Upper lobe of right lung (tissue), 1 donor: Measurements from ENCODE around the gene ZMYND12. TPM values are rescaled to one million over a fixed set of nuclear protein-coding genes. Genes with fewer than 3 reads are reported as not detected.

Source experiments
- ATAC-seq: fragments of 200-7000 bp; cut with Tn5 transposase; one replicate; pipeline ENCODE4 v1.9.1; 2020; ENCODE audit warnings: mild to moderate bottlenecking, moderate library complexity
- DNase-seq: peaks from one replicate; pipeline ENCODE4 v3.0.0-alpha.2; 2020
- H3K27ac ChIP-seq: fragments of 200-600 bp; one replicate; pipeline ENCODE4 v1.8.0; 2022
- H3K27me3 ChIP-seq: fragments of 200-600 bp; one replicate; pipeline ENCODE4 v1.8.0; 2022; ENCODE audit warnings: mild to moderate bottlenecking
- H3K36me3 ChIP-seq: fragments of 200-600 bp; one replicate; pipeline ENCODE4 v1.8.0; 2022
- H3K4me1 ChIP-seq: fragments of 200-600 bp; one replicate; pipeline ENCODE4 v1.8.0; 2022
- H3K4me3 ChIP-seq: fragments of 200-600 bp; one replicate; pipeline ENCODE4 v1.8.0; 2022; ENCODE audit warnings: mild to moderate bottlenecking
- H3K9me3 ChIP-seq: fragments of 200-600 bp; one replicate; pipeline ENCODE4 v1.8.0; 2022
- intact Hi-C: fragments of 100-400 bp; cut with DNase I; formaldehyde crosslinking; loops from one replicate; pipeline ENCODE4 v1.11.0; 2022
- total RNA-seq: library from RNA; stranded (reverse); fragmentation: NEBNext Ultra II Directional; extraction: Animal tissue kit (Norgen Biotek cat#: 25700); gene quantifications from one replicate; pipeline ENCODE4 v1.2.1, GENCODE V29; 2021
- TF ChIP-seq, protein P1 (sequence below): fragments of 200-600 bp; IDR thresholded peaks from one replicate; pipeline ENCODE4 v1.8.0; 2022; ENCODE audit warnings: antibody characterized with exemption
- donor health status: DM: no; HTN: yes; CAD: no; lungs with severe emphysema.

Gene ZMYND12
- total RNA-seq, 1 donor from 2014 or later: 1.9 TPM

DNA sequence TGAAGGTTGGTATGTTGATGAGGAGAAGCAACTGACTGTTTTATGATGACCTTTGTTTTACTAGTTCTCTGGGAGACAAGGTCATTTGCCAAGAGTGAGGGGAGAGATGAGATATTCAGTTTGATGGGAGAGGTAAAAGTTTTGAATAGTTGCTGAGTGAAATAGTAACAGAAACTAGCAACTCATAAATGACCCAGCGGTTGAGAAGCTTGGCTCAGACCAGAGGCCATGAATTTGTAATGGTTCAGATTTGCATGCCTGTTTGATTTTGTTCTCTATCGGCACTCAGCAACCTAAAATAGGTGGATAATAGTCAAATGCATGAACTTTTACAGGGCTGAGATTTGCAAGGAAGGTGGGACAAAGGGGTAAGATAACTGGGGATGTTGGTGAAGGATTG, 13.9 kb upstream of the ZMYND12 start:
- no peak overlapping the region for H3K27ac ChIP-seq
- H3K27me3 ChIP-seq: no peaks in the 10 kb centered on the region
- intact Hi-C loops: no loop called here
- no peaks in the 10 kb centered on the region for H3K36me3 ChIP-seq
- TF ChIP-seq, protein P1, sequence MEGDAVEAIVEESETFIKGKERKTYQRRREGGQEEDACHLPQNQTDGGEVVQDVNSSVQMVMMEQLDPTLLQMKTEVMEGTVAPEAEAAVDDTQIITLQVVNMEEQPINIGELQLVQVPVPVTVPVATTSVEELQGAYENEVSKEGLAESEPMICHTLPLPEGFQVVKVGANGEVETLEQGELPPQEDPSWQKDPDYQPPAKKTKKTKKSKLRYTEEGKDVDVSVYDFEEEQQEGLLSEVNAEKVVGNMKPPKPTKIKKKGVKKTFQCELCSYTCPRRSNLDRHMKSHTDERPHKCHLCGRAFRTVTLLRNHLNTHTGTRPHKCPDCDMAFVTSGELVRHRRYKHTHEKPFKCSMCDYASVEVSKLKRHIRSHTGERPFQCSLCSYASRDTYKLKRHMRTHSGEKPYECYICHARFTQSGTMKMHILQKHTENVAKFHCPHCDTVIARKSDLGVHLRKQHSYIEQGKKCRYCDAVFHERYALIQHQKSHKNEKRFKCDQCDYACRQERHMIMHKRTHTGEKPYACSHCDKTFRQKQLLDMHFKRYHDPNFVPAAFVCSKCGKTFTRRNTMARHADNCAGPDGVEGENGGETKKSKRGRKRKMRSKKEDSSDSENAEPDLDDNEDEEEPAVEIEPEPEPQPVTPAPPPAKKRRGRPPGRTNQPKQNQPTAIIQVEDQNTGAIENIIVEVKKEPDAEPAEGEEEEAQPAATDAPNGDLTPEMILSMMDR: no peak
- no peaks in the 10 kb centered on the region for H3K4me1 ChIP-seq
- DNase-seq (no peak), ATAC-seq (no peak)
- no peak overlapping the region for H3K4me3 ChIP-seq
- no peaks in the 10 kb centered on the region for H3K9me3 ChIP-seq

DNA sequence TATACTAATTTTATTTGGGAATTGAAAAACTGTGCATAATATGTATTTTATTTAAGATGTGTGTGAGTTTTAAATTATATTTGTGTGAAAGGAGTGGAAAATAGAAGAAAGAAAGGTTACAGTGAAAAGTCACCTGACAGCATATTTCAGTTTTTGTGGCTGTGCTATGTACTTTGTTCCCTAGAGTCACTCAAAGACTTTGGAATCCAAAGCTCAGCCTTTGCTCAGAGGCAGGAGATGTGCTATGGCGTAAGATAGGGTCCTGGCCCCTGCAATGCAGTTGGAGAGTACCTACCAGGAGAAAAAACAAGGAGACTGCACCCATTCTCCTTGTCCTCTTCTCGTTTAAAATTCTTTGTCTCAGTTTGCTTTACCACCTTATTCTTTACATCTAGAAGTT, 10.2 kb upstream of the ZMYND12 start:
- H3K27ac ChIP-seq: no peak overlapping the region
- H3K9me3 ChIP-seq: no peaks in the 10 kb centered on the region
- intact Hi-C loops: no loop called here
- no peak for ATAC-seq
- H3K4me3 ChIP-seq: no peak overlapping the region
- H3K4me1 ChIP-seq: peaks cover 15% of the 10 kb centered on the region
- TF ChIP-seq, protein P1: no peak
- peaks cover 3% of the 10 kb centered on the region for H3K36me3 ChIP-seq
- H3K27me3 ChIP-seq: no peaks in the 10 kb centered on the region
- DNase-seq: no peak

DNA sequence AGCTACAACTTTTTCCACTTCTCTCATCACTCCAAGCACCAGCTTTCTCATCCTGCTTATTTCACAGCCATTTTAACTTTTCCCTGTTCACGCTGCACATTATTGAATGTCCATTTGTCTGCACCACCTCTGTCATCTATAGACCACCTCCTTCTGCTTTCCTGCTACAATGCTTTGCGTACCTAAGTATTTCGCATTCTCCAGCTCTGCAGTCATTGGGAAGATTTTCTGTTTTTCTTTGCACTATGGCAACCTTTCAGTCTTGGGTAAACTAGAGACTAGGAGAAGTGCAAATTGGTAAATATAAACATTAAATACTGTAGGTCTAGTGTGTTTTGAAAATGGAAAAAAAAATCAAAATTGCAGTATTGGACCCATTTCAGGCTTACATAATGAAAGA, 8.1 kb upstream of the ZMYND12 start:
- intact Hi-C loops: no loop called here
- ATAC-seq: no peak

DNA sequence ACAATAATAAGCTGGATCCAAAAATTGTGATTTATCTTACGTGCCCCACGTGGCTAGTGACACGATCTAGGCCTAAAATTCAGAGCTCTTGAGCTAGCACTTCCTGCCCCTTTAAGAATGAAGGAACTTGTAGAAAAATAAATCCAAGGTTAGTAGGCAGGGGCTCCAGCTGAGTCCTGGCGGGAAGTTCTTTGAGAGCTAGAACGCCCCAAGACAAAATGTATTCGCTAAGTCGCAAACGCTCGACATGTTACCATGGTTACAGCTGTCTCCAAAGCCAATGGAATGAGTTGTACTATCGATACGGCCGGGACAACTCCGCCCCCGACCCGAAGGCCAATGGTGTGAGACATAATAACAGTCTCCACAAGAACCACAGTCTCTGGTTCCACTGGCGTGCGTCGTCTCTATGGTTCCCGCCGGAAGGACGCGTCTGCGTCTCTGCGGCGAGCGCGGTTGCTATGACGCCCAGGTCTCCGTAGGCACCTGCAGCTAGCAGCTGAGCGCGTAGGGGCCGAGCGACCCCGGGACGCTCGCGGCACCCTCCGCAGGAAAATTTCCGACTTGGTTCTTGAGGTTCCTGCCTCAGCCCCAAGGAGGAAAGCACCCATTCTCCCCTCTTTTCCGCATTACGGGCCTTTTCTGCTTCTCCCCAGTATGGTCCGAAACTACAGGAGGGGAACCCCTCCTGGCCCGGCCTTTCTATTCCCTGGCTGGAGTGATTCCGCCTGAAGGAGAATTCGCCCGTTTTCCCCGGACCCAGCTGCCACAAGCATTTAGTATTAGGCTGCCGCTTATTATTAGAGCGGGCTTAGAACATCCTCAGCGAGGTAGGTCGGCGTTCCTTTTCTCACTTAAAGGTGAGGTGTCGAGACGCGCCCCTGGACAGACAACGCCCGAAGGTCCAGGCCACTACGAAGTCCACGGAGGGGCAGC, 7.3 kb upstream of the ZMYND12 start, which contains the start of gene CCDC30:
CCDC30 (plus strand) TSS at position 459 of the 936 bp plus-strand sequence. CDS start 17,266 bp downstream, outside the sequence.
- Histone ChIP-seq H3K9me3 (no peaks in the 10 kb centered on the region), H3K36me3 (peaks cover 31% of the 10 kb centered on the region), H3K27ac (peak within 1 kb of the TSS; percentile 75), H3K27me3 (no peaks in the 10 kb centered on the region), H3K4me3 (peak within 1 kb of the TSS; percentile 79), H3K4me1 (peaks cover 15% of the 10 kb centered on the region)
- ATAC-seq (peak; percentile 100), DNase-seq (peak; percentile 97)
- TF ChIP-seq, protein P1: no peak
- intact Hi-C loops: no loop called here

More for the DNA sequence above, 8.1 kb upstream of the ZMYND12 start:
- Histone ChIP-seq H3K9me3 (no peaks in the 10 kb centered on the region), H3K36me3 (peaks cover 23% of the 10 kb centered on the region), H3K27ac (peak overlapping the region; percentile 75), H3K4me1 (peaks cover 15% of the 10 kb centered on the region), H3K4me3 (peak overlapping the region; percentile 79), H3K27me3 (no peaks in the 10 kb centered on the region)
- no peak for DNase-seq
- TF ChIP-seq, protein P1: no peak

DNA sequence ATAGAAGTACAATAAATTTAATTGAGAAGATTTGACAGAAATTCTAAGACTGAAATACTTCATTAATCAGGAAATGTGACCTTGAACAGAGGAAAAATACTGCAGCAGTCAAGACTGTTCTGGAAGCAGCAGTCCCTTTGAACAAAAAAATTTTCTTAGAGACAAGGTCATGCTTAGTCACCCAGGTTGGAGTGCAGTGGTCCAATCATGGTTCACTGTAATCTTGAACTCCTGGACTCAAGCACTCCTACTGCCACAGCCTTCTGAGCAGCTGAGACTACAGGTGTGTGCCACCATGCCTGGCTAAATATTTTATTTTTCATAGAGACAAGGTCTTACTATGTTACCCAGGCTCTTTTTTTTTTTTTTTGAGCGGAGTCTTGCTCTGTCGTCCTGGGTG, 5.4 kb upstream of the ZMYND12 start:
- intact Hi-C loops: no loop called here
- H3K4me1 ChIP-seq: peaks cover 23% of the 10 kb centered on the region
- peaks cover 34% of the 10 kb centered on the region for H3K36me3 ChIP-seq
- no peak for ATAC-seq
- no peaks in the 10 kb centered on the region for H3K9me3 ChIP-seq
- no peak overlapping the region for H3K4me3 ChIP-seq
- TF ChIP-seq, protein P1: no peak
- no peak overlapping the region for H3K27ac ChIP-seq
- H3K27me3 ChIP-seq: no peaks in the 10 kb centered on the region
- no peak for DNase-seq
